ENCODE measurements around the gene KIAA1671.
"Not testable (repeated sequence)": the region's sequence is repeated elsewhere in the genome, so short reads cannot be mapped to it uniquely, and the experiment has no call there.

Gene KIAA1671

DNA sequence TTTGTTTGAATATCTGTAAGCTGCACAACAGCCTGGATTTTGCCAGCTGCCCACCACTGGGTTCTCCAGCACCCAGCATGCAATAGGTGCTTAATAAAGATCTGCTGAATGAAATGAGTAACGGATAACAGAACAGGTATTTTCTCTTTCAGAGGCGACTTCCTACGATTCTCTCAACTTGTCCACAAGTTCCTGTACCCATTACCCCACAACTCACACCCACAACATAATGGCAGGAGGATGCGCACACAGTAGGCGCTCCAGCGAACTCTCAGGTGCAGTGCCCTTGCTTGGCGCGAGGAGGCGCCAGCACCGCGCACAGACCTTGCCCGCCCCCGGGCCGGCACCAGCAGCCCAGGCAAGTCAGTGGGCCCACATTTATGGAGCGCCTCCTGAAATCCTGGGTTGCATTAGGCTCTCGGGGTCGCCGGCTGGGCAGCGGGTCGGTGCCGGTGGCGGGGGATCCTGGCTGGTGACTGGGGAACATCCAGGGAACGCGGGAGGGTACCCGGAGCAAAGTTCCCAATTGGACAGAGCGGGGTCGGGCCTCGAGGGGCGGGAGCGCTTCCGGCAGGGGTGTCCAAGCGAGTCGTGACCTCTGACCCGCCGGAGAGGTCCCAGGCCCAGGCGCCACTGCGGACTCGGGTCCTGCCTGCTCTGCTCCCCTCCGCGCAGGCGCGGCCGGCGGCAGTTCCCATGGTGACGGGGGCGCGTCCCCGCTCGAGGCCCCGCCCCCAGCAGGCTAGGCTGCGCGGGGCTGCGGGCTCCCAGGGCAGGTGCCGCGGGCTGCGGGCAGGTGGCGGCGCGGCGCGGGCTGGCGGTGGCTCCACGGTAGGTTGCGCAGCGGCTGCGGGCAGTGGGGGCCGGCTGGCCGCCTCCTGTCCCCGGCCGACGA is at the start of gene KIAA1671:
Gene KIAA1671, plus strand, starts transcription at position 775 of the 895 bp plus-strand sequence. CDS start 75,284 bp downstream, outside the sequence.
- H3K4me3 ChIP-seq (replicated peaks; ENCODE audit: low read depth, low read length), result peak within 1 kb of the TSS; percentile 79
- TF ChIP-seq, protein P1, sequence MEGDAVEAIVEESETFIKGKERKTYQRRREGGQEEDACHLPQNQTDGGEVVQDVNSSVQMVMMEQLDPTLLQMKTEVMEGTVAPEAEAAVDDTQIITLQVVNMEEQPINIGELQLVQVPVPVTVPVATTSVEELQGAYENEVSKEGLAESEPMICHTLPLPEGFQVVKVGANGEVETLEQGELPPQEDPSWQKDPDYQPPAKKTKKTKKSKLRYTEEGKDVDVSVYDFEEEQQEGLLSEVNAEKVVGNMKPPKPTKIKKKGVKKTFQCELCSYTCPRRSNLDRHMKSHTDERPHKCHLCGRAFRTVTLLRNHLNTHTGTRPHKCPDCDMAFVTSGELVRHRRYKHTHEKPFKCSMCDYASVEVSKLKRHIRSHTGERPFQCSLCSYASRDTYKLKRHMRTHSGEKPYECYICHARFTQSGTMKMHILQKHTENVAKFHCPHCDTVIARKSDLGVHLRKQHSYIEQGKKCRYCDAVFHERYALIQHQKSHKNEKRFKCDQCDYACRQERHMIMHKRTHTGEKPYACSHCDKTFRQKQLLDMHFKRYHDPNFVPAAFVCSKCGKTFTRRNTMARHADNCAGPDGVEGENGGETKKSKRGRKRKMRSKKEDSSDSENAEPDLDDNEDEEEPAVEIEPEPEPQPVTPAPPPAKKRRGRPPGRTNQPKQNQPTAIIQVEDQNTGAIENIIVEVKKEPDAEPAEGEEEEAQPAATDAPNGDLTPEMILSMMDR (IDR thresholded peaks at IDR 0.05; ENCODE audit: low read length, missing control alignments), result peak; percentile 98
- peak; percentile 76 for DNase-seq (ENCODE audit: low read depth)

DNA sequence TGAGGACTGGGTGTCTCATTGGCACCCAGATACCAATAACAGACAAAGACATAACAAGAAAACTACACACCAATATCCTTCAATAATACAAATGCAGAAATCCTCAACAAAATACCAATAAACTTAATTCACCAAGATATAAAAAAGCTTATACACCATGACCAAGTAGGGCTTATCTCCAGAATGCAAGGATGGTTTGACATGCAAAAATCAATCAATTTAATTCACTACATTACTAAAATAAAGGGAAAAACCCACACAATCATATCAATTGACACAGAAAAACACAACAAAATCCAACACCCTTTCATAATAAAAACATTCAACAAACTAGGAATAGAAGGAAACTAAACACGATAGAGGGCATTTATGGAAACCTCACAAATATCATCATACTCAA is 46.6 kb upstream of the KIAA1671 start:
- H3K4me3 ChIP-seq (replicated peaks; ENCODE audit: low read depth, low read length), result no peak overlapping the region
- DNase-seq (ENCODE audit: low read depth), result no peak
- TF ChIP-seq, protein P1 (IDR thresholded peaks at IDR 0.05; ENCODE audit: low read length, missing control alignments), result no peak

DNA sequence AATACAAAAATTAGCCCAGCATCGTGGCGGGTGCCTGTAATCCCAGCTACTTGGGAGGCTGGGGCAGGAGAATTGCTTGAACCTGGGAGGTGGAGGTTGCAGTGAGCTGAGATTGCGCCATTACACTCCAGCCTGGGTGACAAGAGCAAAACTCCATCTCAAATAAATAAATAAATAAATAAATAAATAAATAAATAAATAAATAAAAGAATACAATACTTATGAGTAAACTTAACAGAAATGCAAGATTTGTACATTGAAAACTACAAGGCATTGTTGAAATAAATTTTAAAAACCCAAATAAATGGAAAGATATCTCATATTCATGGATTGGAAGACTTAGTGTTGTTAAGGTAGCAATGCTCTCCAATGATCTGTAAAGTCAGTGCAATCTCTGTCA is 45.4 kb upstream of the KIAA1671 start:
- not testable (repeated sequence) for H3K4me3 ChIP-seq (replicated peaks; ENCODE audit: low read depth, low read length); DNase-seq (ENCODE audit: low read depth)

DNA sequence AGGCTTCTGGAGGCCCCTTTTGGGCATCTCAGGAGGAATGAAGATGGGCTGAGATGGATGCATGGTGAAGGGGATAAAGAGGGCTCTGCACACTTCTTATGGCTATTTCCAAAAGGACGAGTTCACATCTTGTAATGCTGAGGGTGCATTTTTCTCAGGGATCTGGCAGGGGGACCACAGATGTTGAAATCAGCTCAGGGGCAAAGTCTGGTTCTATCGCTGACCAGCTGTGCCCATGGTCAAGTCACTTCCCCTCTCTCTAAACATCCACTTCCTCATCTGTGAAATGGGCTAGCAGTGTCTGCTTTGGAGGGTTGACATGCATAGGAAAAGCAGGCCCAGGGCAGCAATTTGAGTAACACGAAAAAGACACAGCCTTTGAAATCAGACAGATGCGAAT is 32.5 kb upstream of the KIAA1671 start:
- TF ChIP-seq, protein P1 (IDR thresholded peaks at IDR 0.05; ENCODE audit: low read length, missing control alignments), result no peak

DNA sequence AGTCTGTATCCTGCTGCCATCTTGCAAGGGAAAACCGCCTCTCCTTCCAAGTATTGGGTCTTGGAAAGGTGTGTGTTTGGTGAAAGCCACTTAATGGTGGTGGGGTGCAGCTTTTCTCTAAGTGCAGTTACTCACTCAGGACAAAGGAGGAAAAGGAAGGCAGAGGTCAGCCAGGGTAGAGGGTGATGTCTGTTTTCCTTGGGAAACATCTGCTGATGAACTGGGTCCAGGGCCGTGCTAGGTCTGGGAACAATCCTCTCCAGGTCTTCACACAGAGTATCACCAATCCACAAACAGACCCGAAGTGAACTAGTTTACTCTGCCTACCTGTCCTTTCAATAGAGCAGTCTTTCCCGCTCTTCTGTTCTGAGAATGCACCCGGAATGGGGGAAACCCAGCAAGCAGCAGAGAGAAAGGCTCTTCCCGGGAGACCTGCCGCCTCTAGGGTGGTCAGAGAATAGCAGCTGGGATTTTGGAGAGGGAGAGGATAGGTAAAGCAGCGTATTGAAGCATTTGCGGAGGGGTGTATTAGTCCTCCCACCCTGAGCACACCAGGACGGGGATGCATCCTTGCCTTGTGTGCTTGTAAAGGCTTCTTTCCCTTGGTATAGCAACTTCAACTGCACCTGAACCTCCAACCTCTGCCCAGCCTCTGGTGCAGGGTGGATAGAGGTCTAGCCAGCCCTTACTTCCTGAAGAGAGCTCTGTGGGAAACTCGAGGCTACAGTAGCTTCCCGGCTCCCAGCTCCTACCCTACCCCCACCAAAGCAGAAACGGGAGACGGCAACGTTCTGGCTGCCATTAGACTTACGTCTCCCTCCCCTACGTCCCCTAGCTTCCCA is 26.7 kb upstream of the KIAA1671 start:
- DNase-seq (ENCODE audit: low read depth), result no peak
- H3K4me3 ChIP-seq (replicated peaks; ENCODE audit: low read depth, low read length), result no peak overlapping the region
- TF ChIP-seq, protein P1 (IDR thresholded peaks at IDR 0.05; ENCODE audit: low read length, missing control alignments), result no peak

More for the DNA sequence above, 32.5 kb upstream of the KIAA1671 start:
- no peak overlapping the region for H3K4me3 ChIP-seq (replicated peaks; ENCODE audit: low read depth, low read length)
- DNase-seq (ENCODE audit: low read depth), result no peak

DNA sequence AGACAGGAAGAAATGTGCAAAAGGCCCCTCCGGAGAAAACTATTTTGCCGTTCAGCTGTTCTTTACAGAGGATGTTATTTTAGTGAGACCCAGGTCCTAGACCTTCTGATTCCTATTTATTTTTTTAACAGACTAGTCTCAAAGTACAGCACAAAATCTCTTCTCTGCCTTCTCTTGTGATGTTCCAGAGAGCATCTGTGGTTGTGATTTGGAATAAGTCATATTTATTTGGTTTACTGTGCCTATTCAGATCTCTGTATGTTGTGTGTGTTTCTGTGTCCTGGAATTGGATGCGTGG is 26.1 kb upstream of the KIAA1671 start:
- no peak overlapping the region for H3K4me3 ChIP-seq (replicated peaks; ENCODE audit: low read depth, low read length)
- TF ChIP-seq, protein P1 (IDR thresholded peaks at IDR 0.05; ENCODE audit: low read length, missing control alignments), result no peak
- DNase-seq (ENCODE audit: low read depth), result no peak

DNA sequence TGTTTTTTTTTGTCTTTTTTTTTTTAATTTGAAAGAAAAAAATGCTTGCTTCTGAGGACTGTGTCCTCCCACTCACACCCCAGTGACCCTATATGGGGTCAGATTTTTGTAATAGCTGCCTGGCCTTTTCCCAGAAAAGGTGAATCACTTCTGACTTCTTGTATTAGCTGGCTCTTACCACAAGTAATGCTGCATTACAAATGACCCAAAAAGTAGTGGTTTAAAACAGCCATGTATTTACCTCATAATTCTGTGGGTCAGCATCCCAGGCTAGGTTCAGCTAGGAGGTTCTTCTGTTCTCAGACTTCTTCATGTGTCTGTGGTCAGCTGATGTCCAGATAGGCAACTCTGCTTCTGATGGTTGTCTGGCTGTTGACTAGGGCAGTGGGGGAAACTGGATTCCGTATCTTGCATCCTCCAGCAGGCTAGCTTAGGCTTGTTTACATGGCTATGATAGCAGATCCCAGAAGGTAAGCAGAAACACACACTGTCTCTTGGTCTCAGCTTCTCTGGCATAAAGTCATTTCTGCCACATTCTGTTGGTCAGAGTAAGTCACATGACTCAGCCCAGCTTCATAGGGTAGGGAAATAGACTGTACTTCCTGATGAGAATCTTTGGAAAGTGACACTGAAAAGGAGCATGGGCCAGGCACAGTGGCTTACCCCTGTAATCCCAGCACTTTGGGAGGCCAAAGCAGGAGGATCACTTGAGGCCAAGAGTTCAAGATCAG is 25.5 kb upstream of the KIAA1671 start:
- DNase-seq (ENCODE audit: low read depth), result peak; percentile 78
- TF ChIP-seq, protein P1 (IDR thresholded peaks at IDR 0.05; ENCODE audit: low read length, missing control alignments), result no peak
- no peak overlapping the region for H3K4me3 ChIP-seq (replicated peaks; ENCODE audit: low read depth, low read length)
